SK-MEL-5 (cell line): ENCODE measurements around the gene SKAP2. TPM values are rescaled to one million over a fixed set of nuclear protein-coding genes. Genes with fewer than 3 reads are reported as not detected.

Source experiments
- DNase-seq: peaks from one replicate; pipeline ENCODE4 v3.0.0-alpha.2; 2016; ENCODE audit warnings: low read depth, low spot score
- in situ Hi-C: cut with HindIII; loops from 2 replicates; pipeline ENCODE4 v1.10.0; 2016; ENCODE audit warnings: low sequenced_read_pairs, high pct_unique_total_duplicates, low pct_unique_long_range_greater_than_20kb
- total RNA-seq: library from RNA; depleted of rRNA; stranded (reverse); fragments of >200 nt; shearing (Covaris generic); gene quantifications from 2 replicates; pipeline ENCODE4 v1.2.3, GENCODE V29; 2014

SKAP2 gene
- total RNA-seq, 1 experiment from 2014 or later: 37.1 TPM

- no peak for DNase-seq
- in situ Hi-C loops: no loop called here
Observed at GRCh38 chr7:26792576-26792975, 71.8 kb downstream of the SKAP2 start.

GRCh38 chr7:26792006-26792405, 72.4 kb downstream of the SKAP2 start:
- in situ Hi-C loops: no loop called here
- no peak for DNase-seq

- in situ Hi-C loops: no loop called here
- no peak for DNase-seq
Observed at GRCh38 chr7:26789481-26790184, 74.8 kb downstream of the SKAP2 start.

- in situ Hi-C loops: no loop called here
- no peak for DNase-seq
Observed at GRCh38 chr7:26787701-26788100, 76.7 kb downstream of the SKAP2 start.

GRCh38 chr7:26784118-26784517, 80.3 kb downstream of the SKAP2 start:
- in situ Hi-C loops: no loop called here
- DNase-seq: no peak

- in situ Hi-C loops: no loop called here
- DNase-seq: peak; percentile 33
Observed at GRCh38 chr7:26782501-26782900, 81.9 kb downstream of the SKAP2 start.

GRCh38 chr7:26779978-26780595, 84.3 kb downstream of the SKAP2 start:
- no peak for DNase-seq
- in situ Hi-C loops: no loop called here

GRCh38 chr7:26777385-26777784, 87.0 kb downstream of the SKAP2 start:
- no peak for DNase-seq
- in situ Hi-C loops: no loop called here

GRCh38 chr7:26760501-26760900, 103.9 kb downstream of the SKAP2 start:
- in situ Hi-C loops: no loop called here

GRCh38 chr7:26759108-26759507, 105.3 kb downstream of the SKAP2 start:
- in situ Hi-C loops: no loop called here
- no peak for DNase-seq

More at GRCh38 chr7:26760501-26760900, 103.9 kb downstream of the SKAP2 start:
- DNase-seq: no peak

GRCh38 chr7:26743205-26743604, 121.2 kb downstream of the SKAP2 start:
- in situ Hi-C loops: no loop called here
- DNase-seq: no peak

- DNase-seq: no peak
- in situ Hi-C loops: no loop called here
Observed at GRCh38 chr7:26735976-26736600, 128.3 kb downstream of the SKAP2 start.

GRCh38 chr7:26729150-26729775, 135.1 kb downstream of the SKAP2 start:
- DNase-seq: no peak
- in situ Hi-C loops: no loop called here

- in situ Hi-C loops: no loop called here
- DNase-seq: no peak
Observed at GRCh38 chr7:26726051-26726450, 138.3 kb downstream of the SKAP2 start.

GRCh38 chr7:26724795-26725194, 139.6 kb downstream of the SKAP2 start:
- DNase-seq: no peak
- in situ Hi-C loops: no loop called here

- DNase-seq: no peak
- in situ Hi-C loops: no loop called here
Observed at GRCh38 chr7:26723129-26723528, 141.3 kb downstream of the SKAP2 start.

- no peak for DNase-seq
- in situ Hi-C loops: no loop called here
Observed at GRCh38 chr7:26721450-26721849, 142.9 kb downstream of the SKAP2 start.

GRCh38 chr7:26718063-26718462, 146.3 kb downstream of the SKAP2 start:
- in situ Hi-C loops: no loop called here
- no peak for DNase-seq
